GM12878 (cell line): Measurements from ENCODE around the gene GATAD2B. TPM values are rescaled to one million over a fixed set of nuclear protein-coding genes. Genes with fewer than 3 reads are reported as not detected.
A peak's percentile ranks its signal among the peaks of the same experiment; 100 is the strongest.

Experiments
- ATAC-seq: fragments of 200-7000 bp; cut with Tn5 transposase; 3 replicates; pipeline ENCODE4 v1.9.1; 2020; ENCODE audit warnings: mild to moderate bottlenecking, moderate library complexity
- BruUV-seq: library from RNA; stranded (reverse); fragments of 400-500 nt; replicated peaks from 2 replicates; lab custom pipeline; 2021; lab: Mats Ljungman, UMichigan
- CTCF ChIA-PET: fragments of 300-600 bp; sonication (Branson Sonifier 250); formaldehyde crosslinking; extraction: SDS; loops from one replicate; lab custom pipeline; 2021; ENCODE audit warnings: inconsistent platforms; lab: Yijun Ruan, JAX
- POLR2A ChIA-PET: fragments of 350-600 bp; formaldehyde crosslinking; extraction: SDS; loops from one replicate; lab custom pipeline; 2021; ENCODE audit warnings: inconsistent platforms; lab: Charles Lee
- RAD21 ChIA-PET: fragments of 300-600 bp; sonication (Branson Sonifier 250); formaldehyde crosslinking; loops from one replicate; lab custom pipeline; 2023; ENCODE audit warnings: antibody characterized with exemption; ENCODE audit not compliant: unreplicated experiment; lab: Charles Lee
- SMC1A ChIA-PET: fragments of 300-600 bp; sonication (Branson Sonifier 250); formaldehyde crosslinking; loops from one replicate; lab custom pipeline; 2023; ENCODE audit not compliant: unreplicated experiment, uncharacterized antibody; lab: Charles Lee
- DNase-seq: peaks from one replicate; pipeline ENCODE4 v3.0.0-alpha.2; 2011; ENCODE audit warnings: low read depth, low spot score
- FAIRE-seq: peaks from 3 replicates; lab custom pipeline; 2011; peaks lifted over from hg19 to GRCh38; lab: Jason Lieb, UNC
- H2AFZ ChIP-seq: 2 replicates; pipeline ENCODE4 v1.6.0; 2011; ENCODE audit warnings: low read depth, low read length, control low read depth; ENCODE audit not compliant: control insufficient read depth
- H3K27ac ChIP-seq: 2 replicates; pipeline ENCODE4 v1.5.1; 2011; ENCODE audit warnings: control low read depth; ENCODE audit not compliant: control insufficient read depth, insufficient read depth
- H3K27me3 ChIP-seq, 2 experiments: replicated peaks in 1 of 2; 2 replicates each; pipeline versions ENCODE4 v1.6.0 to v1.6.1; 2011; ENCODE audit warnings: low read length in 1 of 2; ENCODE audit not compliant: control insufficient read depth in 2 of 2, insufficient read depth in 2 of 2
- H3K36me3 ChIP-seq, 2 experiments: 2 replicates each; pipeline ENCODE4 v1.5.1; 2011; ENCODE audit warnings: low read length in 1 of 2; ENCODE audit not compliant: control insufficient read depth in 2 of 2, insufficient read depth in 2 of 2
- H3K4me1 ChIP-seq: 2 replicates; pipeline ENCODE4 v1.6.1; 2011; ENCODE audit warnings: mild to moderate bottlenecking, low read length, moderate library complexity, mixed read lengths; ENCODE audit not compliant: control insufficient read depth, insufficient read depth
- H3K4me2 ChIP-seq: 2 replicates; pipeline ENCODE4 v1.6.0; 2011; ENCODE audit warnings: control low read depth; ENCODE audit not compliant: control insufficient read depth, insufficient read depth
- H3K4me3 ChIP-seq: fragments of 200-600 bp; sonication (generic); 2 replicates; pipeline ENCODE4 v1.5.1; 2016
- H3K79me2 ChIP-seq: 2 replicates; pipeline ENCODE4 v1.6.0; 2011; ENCODE audit warnings: low read length; ENCODE audit not compliant: control insufficient read depth, insufficient read depth
- H3K9ac ChIP-seq: 2 replicates; pipeline ENCODE4 v1.8.0; 2011; ENCODE audit warnings: low read length, control low read depth, mixed read lengths; ENCODE audit not compliant: control insufficient read depth, insufficient read depth
- H3K9me3 ChIP-seq: replicated peaks from 3 replicates; pipeline ENCODE4 v1.5.1; 2011; ENCODE audit warnings: mild to moderate bottlenecking, low read length; ENCODE audit not compliant: control insufficient read depth, insufficient read depth
- H4K20me1 ChIP-seq: 2 replicates; pipeline ENCODE4 v1.6.0; 2011; ENCODE audit not compliant: control insufficient read depth, insufficient read depth
- BACH1 ChIP-seq: fragments of 450-650 bp; IDR thresholded peaks from 2 replicates; pipeline ENCODE4 v1.6.1; 2017; ENCODE audit warnings: mild to moderate bottlenecking, borderline replicate concordance
- CBFB ChIP-seq: IDR thresholded peaks from 2 replicates; pipeline ENCODE4 v1.6.1; 2016; ENCODE audit warnings: antibody characterized with exemption, low read depth
- CHD2 ChIP-seq: IDR thresholded peaks from 2 replicates; pipeline ENCODE4 v1.6.1; 2011; ENCODE audit warnings: low read depth, low read length, improper control_type of control experiment, borderline replicate concordance
- EZH2 ChIP-seq: IDR thresholded peaks from 2 replicates; pipeline ENCODE4 v1.6.1; 2012; ENCODE audit warnings: low read depth, mild to moderate bottlenecking, control low read depth, inconsistent platforms, low read length, borderline replicate concordance; ENCODE audit not compliant: control insufficient read depth
- GABPA ChIP-seq: IDR thresholded peaks from 2 replicates; pipeline ENCODE4 v1.6.1; 2014; ENCODE audit warnings: antibody characterized with exemption, low read depth, mild to moderate bottlenecking, inconsistent platforms
- HSF1 ChIP-seq: fragments of 150-350 bp; IDR thresholded peaks from 2 replicates; pipeline ENCODE4 v1.6.1; 2014; ENCODE audit warnings: mild to moderate bottlenecking, low read depth, low read length
- IKZF2 ChIP-seq, 2 experiments: fragments of 450-650 bp; IDR thresholded peaks; 2 replicates each; pipeline ENCODE4 v1.6.1; 2017; ENCODE audit warnings: mild to moderate bottlenecking in 2 of 2, moderate library complexity in 2 of 2
- IRF3 ChIP-seq: fragments of 450-650 bp; IDR thresholded peaks from 2 replicates; pipeline ENCODE4 v1.6.1; 2014; ENCODE audit warnings: mild to moderate bottlenecking
- JUNB ChIP-seq: IDR thresholded peaks from 2 replicates; pipeline ENCODE4 v1.6.1; 2016; ENCODE audit warnings: antibody characterized with exemption, mild to moderate bottlenecking
- MXI1 ChIP-seq: fragments of 150-350 bp; IDR thresholded peaks from 2 replicates; pipeline ENCODE4 v1.6.1; 2011; ENCODE audit warnings: low read depth, mild to moderate bottlenecking, inconsistent platforms, low read length, improper control_type of control experiment
- PAX5 ChIP-seq: IDR thresholded peaks from 2 replicates; pipeline ENCODE4 v1.6.1; 2011; ENCODE audit warnings: low read depth, low read length, borderline replicate concordance
- POLR2A ChIP-seq: IDR thresholded peaks from 2 replicates; pipeline ENCODE4 v1.6.1; 2011; ENCODE audit warnings: low read depth, mild to moderate bottlenecking, low read length
- SKIL ChIP-seq: fragments of 450-650 bp; IDR thresholded peaks from 2 replicates; pipeline ENCODE4 v1.6.1; 2017; ENCODE audit warnings: mild to moderate bottlenecking, low read depth, inconsistent platforms; ENCODE audit not compliant: poor library complexity, severe bottlenecking
- TCF3 ChIP-seq: IDR thresholded peaks from 2 replicates; pipeline ENCODE4 v1.6.1; 2012; ENCODE audit warnings: low read depth, mild to moderate bottlenecking, low read length, borderline replicate concordance; ENCODE audit not compliant: insufficient read depth
- YY1 ChIP-seq: IDR thresholded peaks from 2 replicates; pipeline ENCODE4 v1.6.1; 2011; ENCODE audit warnings: low read depth, mild to moderate bottlenecking, low read length
- ZBED1 ChIP-seq: IDR thresholded peaks from 2 replicates; pipeline ENCODE4 v1.6.1; 2016; ENCODE audit warnings: borderline replicate concordance
- ZNF274 ChIP-seq: IDR thresholded peaks from one replicate; pipeline ENCODE4 v1.8.0; 2011; ENCODE audit not compliant: insufficient read length, insufficient read depth
- ZZZ3 ChIP-seq: IDR thresholded peaks from 2 replicates; pipeline ENCODE4 v1.6.1; 2011; ENCODE audit warnings: low read depth; ENCODE audit not compliant: control insufficient read depth, insufficient read length
- WGBS: methylation state at CpG from one replicate; pipeline ENCODE4 v1.1.6; 2016; ENCODE audit warnings: low lambda C conversion rate; ENCODE audit not compliant: insufficient replicate concordance, insufficient coverage; ENCODE audit errors: missing lambda C conversion rate; 5-methylcytosine and 5-hydroxymethylcytosine counted together
- in situ Hi-C: fragments of 300-500 bp; cut with MboI; formaldehyde crosslinking; loops from 9 replicates; pipeline ENCODE4 v1.14.3; 2018; ENCODE audit warnings: mixed read lengths
- intact Hi-C: fragments of 100-400 bp; cut with micrococcal nuclease; formaldehyde crosslinking; loops from one replicate; pipeline ENCODE4 v1.14.2; 2022; ENCODE audit not compliant: unreplicated experiment
- polyA plus RNA-seq, 11 experiments: library from polyadenylated mRNA; depleted of rRNA in 4 of 11; unstranded in 6 of 11; stranded (reverse) in 5 of 11; fragments of >200 nt; fragmentation: Nextera tagmentation in 4 of 11; fragmentation: Illumina TruSeq in 1 of 11; extraction: Ambion mirVana in 4 of 11; extraction: Trizol in 1 of 11; gene quantifications; 1 replicate in 1 of 11; 2 replicates in 10 of 11; pipeline versions ENCODE4 v1.2.1 to v1.2.3, GENCODE V29; 2011 to 2016; ENCODE audit warnings: inconsistent platforms in 2 of 11, missing spikeins in 2 of 11, low read depth in 1 of 11
- total RNA-seq, 4 experiments: library from RNA; depleted of rRNA in 3 of 4; stranded (reverse); fragments of >200 nt in 3 of 4; fragmentation: Illumina TruSeq in 1 of 4; extraction: Trizol in 1 of 4; gene quantifications; 2 replicates each; pipeline versions ENCODE4 v1.2.1 to v1.2.3, GENCODE V29; 2013 to 2021

GATAD2B gene
- total and polyA plus RNA-seq, 10 of the 15 experiments (the other 5 are each of a cell fraction or from before 2014, with no cell fraction given) = 2.4 to 63.1 (median 8.7) TPM

- Histone ChIP-seq H3K79me2 (peaks cover 3% of the 10 kb centered on the region; the same call in 1 of the 2 replicates), H3K27me3 (no peaks in the 10 kb centered on the region), H2AFZ (peak overlapping the region; percentile 26; the same call in 1 of the 2 replicates), H3K4me2 (peak overlapping the region; percentile 90), H3K4me1 (peaks cover 39% of the 10 kb centered on the region), H3K27ac (peak overlapping the region; percentile 89), H4K20me1 (no peaks in the 10 kb centered on the region), H3K9ac (peak overlapping the region; percentile 46; the same call in 1 of the 2 replicates), H3K9me3 (no peaks in the 10 kb centered on the region), H3K36me3 (peaks cover 9 to 17% of the 10 kb centered on the region in 2 experiments; a peak in 3 of 4 replicates), H3K4me3 (0 out of 2 replicates have a peak overlapping the region, but pooled peaks have one; percentile 38)
- peak; percentile 99 for ATAC-seq
- no TSS peak for BruUV-seq
- RAD21 ChIA-PET = interaction anchor here (0.5 to 4.4 kb wide), 13 partner anchors 14 to 181 kb away, joined by 3 to 46 read pairs (median 5); partner anchors contain the start of genes CRTC2, DENND4B, GATAD2B and RAB13
- SMC1A ChIA-PET = interaction anchor here (0.7 to 4.1 kb wide), 21 partner anchors 8 to 182 kb away, joined by 3 to 21 read pairs (median 4); partner anchors contain the start of genes CREB3L4, DENND4B and RAB13
- POLR2A ChIA-PET = interaction anchor here (0.5 to 1.9 kb wide), 10 partner anchors 12 to 1813 kb away, joined by 3 to 9 read pairs (median 6); partner anchors contain the start of genes DENND4B and JTB
- DNase-seq = peak; percentile 98
- CTCF ChIA-PET = interaction anchor here (1.0 to 4.0 kb wide), 13 partner anchors 8 to 181 kb away, joined by 3 to 23 read pairs (median 4); partner anchors contain the start of genes CREB3L4, DENND4B and RAB13
- FAIRE-seq = peak; percentile 99
- WGBS = 10% methylated on average over 5 of the region's 5 CpGs
- in situ Hi-C loops = no loop called here
- intact Hi-C loops = loop anchor here (5.0 kb wide), 2 partner anchors 117 to 162 kb away; partner anchors contain the start of genes CREB3L4 and GATAD2B
- TF ChIP-seq SKIL (peak; percentile 98), ZNF274 (no peak), YY1 (0 out of 2 replicates have a peak, but pooled peaks have one; percentile 25), JUNB (peak; percentile 78), IKZF2 (IDR thresholded peaks at IDR 0.05) (peak; percentile 91 to 95), IRF3 (no peak), POLR2A (peak; percentile 38; the same call in 1 of the 2 replicates), MXI1 (no peak), TCF3 (0 out of 2 replicates have a peak, but pooled peaks have one; percentile 64), ZBED1 (peak; percentile 85; the same call in 1 of the 2 replicates), BACH1 (peak; percentile 94; the same call in 1 of the 2 replicates), HSF1 (no peak), PAX5 (peak; percentile 92), CHD2 (peak; percentile 81; the same call in 1 of the 2 replicates), ZZZ3 (no peak), CBFB (peak; percentile 95), GABPA (no peak), EZH2 (no peak)
Observed at GRCh38 chr1:153805042-153805745, 117.6 kb downstream of the GATAD2B start.
